WTC11 (cell line): ENCODE results near the gene PPP1R36. TPM values are rescaled to one million over a fixed set of nuclear protein-coding genes. Genes with fewer than 3 reads are reported as not detected.
A peak's percentile ranks its signal among the peaks of the same experiment; 100 is the strongest.

Source experiments
- ATAC-seq: fragments of 200-7000 bp; cut with Tn5 transposase; 2 replicates; pipeline ENCODE4 v1.10.0; 2021; ENCODE audit warnings: mild to moderate bottlenecking, moderate library complexity
- CTCF ChIA-PET: fragments of 300-600 bp; sonication (Branson Sonifier 250); formaldehyde crosslinking; loops from one replicate; lab custom pipeline; 2021; ENCODE audit warnings: antibody characterized with exemption; lab: Charles Lee
- POLR2A ChIA-PET: fragments of 350-600 bp; sonication (Branson Sonifier 250); formaldehyde crosslinking; loops from one replicate; lab custom pipeline; 2021; ENCODE audit warnings: antibody characterized with exemption; lab: Charles Lee
- DNase-seq: peaks from one replicate; pipeline ENCODE4 v3.0.0; 2021; ENCODE audit warnings: low spot score
- H3K27ac Mint-ChIP-seq: 2 replicates; pipeline ENCODE4 v1.8.0; 2021; ENCODE audit warnings: mixed read lengths
- H3K27me3 Mint-ChIP-seq: 2 replicates; pipeline ENCODE4 v1.8.0; 2021; ENCODE audit warnings: low read depth, mild to moderate bottlenecking, moderate library complexity, mixed read lengths
- H3K36me3 Mint-ChIP-seq: 2 replicates; pipeline ENCODE4 v1.8.0; 2021; ENCODE audit warnings: mixed read lengths
- H3K4me1 Mint-ChIP-seq: 2 replicates; pipeline ENCODE4 v1.8.0; 2022; ENCODE audit warnings: mixed read lengths
- H3K4me3 Mint-ChIP-seq: 2 replicates; pipeline ENCODE4 v1.8.0; 2021; ENCODE audit warnings: mild to moderate bottlenecking, moderate library complexity, mixed read lengths
- H3K9me3 Mint-ChIP-seq: 2 replicates; pipeline ENCODE4 v1.8.0; 2021; ENCODE audit warnings: mixed read lengths
- ATF2 ChIP-seq: sonication (generic); formaldehyde crosslinking; IDR thresholded peaks from 2 replicates; pipeline ENCODE4 v1.8.1; 2022; ENCODE audit warnings: low read depth, missing genetic modification reagents, borderline replicate concordance
- ATF6 ChIP-seq: sonication (generic); formaldehyde crosslinking; IDR thresholded peaks from 2 replicates; pipeline ENCODE4 v1.8.1; 2023; ENCODE audit warnings: mild to moderate bottlenecking, missing genetic modification reagents
- CREM ChIP-seq: sonication (generic); formaldehyde crosslinking; IDR thresholded peaks from 2 replicates; pipeline ENCODE4 v1.8.1; 2022; ENCODE audit warnings: mild to moderate bottlenecking, missing genetic modification reagents, moderate library complexity
- ETV6 ChIP-seq: sonication (generic); formaldehyde crosslinking; IDR thresholded peaks from 2 replicates; pipeline ENCODE4 v1.8.1; 2022; ENCODE audit warnings: mild to moderate bottlenecking, missing genetic modification reagents
- IRF2 ChIP-seq: sonication (generic); formaldehyde crosslinking; IDR thresholded peaks from 2 replicates; pipeline ENCODE4 v1.8.0; 2022; ENCODE audit warnings: low read depth, missing genetic modification reagents, borderline replicate concordance
- JUN ChIP-seq: sonication (generic); formaldehyde crosslinking; IDR thresholded peaks from 2 replicates; pipeline ENCODE4 v1.8.0; 2023; ENCODE audit warnings: mild to moderate bottlenecking, missing genetic modification reagents
- NFATC4 ChIP-seq: fragments of 250-450 bp; sonication (Bioruptor Pico); IDR thresholded peaks from 2 replicates; pipeline ENCODE4 v1.9.0; 2021; ENCODE audit warnings: mild to moderate bottlenecking
- NFE2L1 ChIP-seq: sonication (generic); formaldehyde crosslinking; IDR thresholded peaks from 2 replicates; pipeline ENCODE4 v1.8.1; 2023; ENCODE audit warnings: missing genetic modification reagents
- NR2C2 ChIP-seq: sonication (generic); formaldehyde crosslinking; IDR thresholded peaks from 2 replicates; pipeline ENCODE4 v1.8.0; 2022; ENCODE audit warnings: mild to moderate bottlenecking, missing genetic modification reagents
- OVOL2 ChIP-seq: fragments of 250-450 bp; sonication (Bioruptor Pico); IDR thresholded peaks from 2 replicates; pipeline ENCODE4 v1.9.0; 2021; ENCODE audit warnings: mild to moderate bottlenecking, borderline replicate concordance
- SMAD3 ChIP-seq: sonication (generic); formaldehyde crosslinking; IDR thresholded peaks from 2 replicates; pipeline ENCODE4 v1.8.0; 2022; ENCODE audit warnings: missing genetic modification reagents, mild to moderate bottlenecking, borderline replicate concordance
- TCF7 ChIP-seq: sonication (generic); formaldehyde crosslinking; IDR thresholded peaks from 2 replicates; pipeline ENCODE4 v1.8.0; 2022; ENCODE audit warnings: mild to moderate bottlenecking, low read depth, missing genetic modification reagents, moderate library complexity
- USF1 ChIP-seq: sonication (generic); formaldehyde crosslinking; IDR thresholded peaks from 2 replicates; pipeline ENCODE4 v1.8.0; 2022; ENCODE audit warnings: mild to moderate bottlenecking, missing genetic modification reagents
- USF2 ChIP-seq: sonication (generic); formaldehyde crosslinking; IDR thresholded peaks from 2 replicates; pipeline ENCODE4 v1.8.1; 2023; ENCODE audit warnings: mild to moderate bottlenecking, missing genetic modification reagents, moderate library complexity
- ZNF219 ChIP-seq: sonication (generic); formaldehyde crosslinking; IDR thresholded peaks from 2 replicates; pipeline ENCODE4 v1.8.0; 2023; ENCODE audit warnings: missing genetic modification reagents, mild to moderate bottlenecking, borderline replicate concordance
- ZNF232 ChIP-seq: sonication (generic); formaldehyde crosslinking; IDR thresholded peaks from 2 replicates; pipeline ENCODE4 v1.8.0; 2022; ENCODE audit warnings: mild to moderate bottlenecking, missing genetic modification reagents
- ZNF263 ChIP-seq: sonication (generic); formaldehyde crosslinking; IDR thresholded peaks from 2 replicates; pipeline ENCODE4 v1.8.1; 2022; ENCODE audit warnings: low read depth, mild to moderate bottlenecking, moderate library complexity, missing genetic modification reagents
- ZNF396 ChIP-seq: fragments of 250-450 bp; sonication (Bioruptor Pico); IDR thresholded peaks from 2 replicates; pipeline ENCODE4 v1.8.0; 2021; ENCODE audit warnings: mild to moderate bottlenecking, moderate library complexity, borderline replicate concordance
- total RNA-seq: library from RNA; stranded (reverse); gene quantifications from 3 replicates; pipeline ENCODE4 v1.2.3, GENCODE V29; 2021

The PPP1R36 gene
- total RNA-seq, 1 experiment from 2014 or later: 0.70 TPM

GRCh38 chr14:64572386-64573104, 22.8 kb downstream of the PPP1R36 start:
- Mint-ChIP-seq H3K27me3 (no peaks in the 10 kb centered on the region), H3K9me3 (0 out of 2 replicates have a peak, but pooled peaks cover 3% of the 10 kb centered on the region), H3K27ac (peak overlapping the region; percentile 98), H3K4me3 (no peak overlapping the region), H3K36me3 (0 out of 2 replicates have a peak, but pooled peaks cover 2% of the 10 kb centered on the region), H3K4me1 (peaks cover 23% of the 10 kb centered on the region)
- peak; percentile 73 for ATAC-seq
- ChIA-PET CTCF (interaction anchor here (0.6 to 2.4 kb wide), 3 partner anchors 33 to 649 kb away, joined by 3 to 22 read pairs (median 3); partner anchors contain the start of gene HSPA2), POLR2A (interaction anchor here (1.0 to 1.3 kb wide), 2 partner anchors 32 to 68 kb away, joined by 5 read pairs; partner anchors contain the start of genes HSPA2 and ZBTB1)
- no peak for DNase-seq
- TF ChIP-seq JUN (CRISPR knock-in tag) (no peak), OVOL2 (no peak), ETV6 (CRISPR knock-in tag) (no peak)

- Mint-ChIP-seq H3K4me1 (peaks cover 24% of the 10 kb centered on the region), H3K27ac (peak overlapping the region; percentile 98), H3K27me3 (no peaks in the 10 kb centered on the region), H3K9me3 (0 out of 2 replicates have a peak, but pooled peaks cover 3% of the 10 kb centered on the region), H3K36me3 (0 out of 2 replicates have a peak, but pooled peaks cover 2% of the 10 kb centered on the region), H3K4me3 (peak overlapping the region; percentile 31; the same call in 1 of the 2 replicates)
- ATAC-seq (peak; percentile 81), DNase-seq (no peak)
- ChIA-PET CTCF (interaction anchor here (0.9 to 2.4 kb wide), 2 partner anchors 33 to 63 kb away, joined by 3 to 22 read pairs; partner anchors contain the start of gene HSPA2), POLR2A (interaction anchor here (1.0 to 1.3 kb wide), 2 partner anchors 33 to 69 kb away, joined by 5 read pairs; partner anchors contain the start of genes HSPA2 and ZBTB1)
- no peak for TF ChIP-seq NFATC4
Observed at GRCh38 chr14:64573109-64573508, 23.3 kb downstream of the PPP1R36 start.

- H3K27me3 Mint-ChIP-seq: no peaks in the 10 kb centered on the region
- H3K4me1 Mint-ChIP-seq: peaks cover 28% of the 10 kb centered on the region
- H3K27ac Mint-ChIP-seq: peak overlapping the region; percentile 31; the same call in 1 of the 2 replicates
- H3K4me3 Mint-ChIP-seq: no peak overlapping the region
- ChIA-PET CTCF (interaction anchor here (1.3 to 2.4 kb wide), 2 partner anchors 62 kb away, joined by 3 to 22 read pairs; no protein-coding TSS in a partner anchor), POLR2A (no interaction called here)
- no peak for DNase-seq
- no peak for TF ChIP-seq ATF2 (CRISPR knock-in tag)
- no peak for TF ChIP-seq ZNF232 (CRISPR knock-in tag)
- no peak for TF ChIP-seq ZNF396 (CRISPR knock-in tag)
- TF ChIP-seq USF2 (CRISPR knock-in tag): no peak
- TF ChIP-seq JUN (CRISPR knock-in tag): no peak
- TF ChIP-seq ZNF263 (CRISPR knock-in tag): no peak
- no peak for TF ChIP-seq ATF6
- no peak for TF ChIP-seq NR2C2
- no peak for TF ChIP-seq NFE2L1 (CRISPR knock-in tag)
- TF ChIP-seq ZNF219: no peak
- no peak for TF ChIP-seq TCF7
- no peak for TF ChIP-seq USF1 (CRISPR knock-in tag)
- no peak for TF ChIP-seq CREM (CRISPR knock-in tag)
- no peak for TF ChIP-seq IRF2 (CRISPR knock-in tag)
- TF ChIP-seq SMAD3 (CRISPR knock-in tag): no peak
- H3K9me3 Mint-ChIP-seq: 0 out of 2 replicates have a peak, but pooled peaks cover 3% of the 10 kb centered on the region
- H3K36me3 Mint-ChIP-seq: 0 out of 2 replicates have a peak, but pooled peaks cover 2% of the 10 kb centered on the region
- ATAC-seq: no peak
Observed at GRCh38 chr14:64574371-64575107, 24.8 kb downstream of the PPP1R36 start.
